Neuron (in vitro differentiated cells): Measurements from ENCODE around the gene APOL3.
"Not testable (repeated sequence)": the region's sequence is repeated elsewhere in the genome, so short reads cannot be mapped to it uniquely, and the experiment has no call there.

Experiments
- H2AFZ ChIP-seq: one replicate; pipeline ENCODE4 v1.6.1; 2013; ENCODE audit warnings: low read depth, mild to moderate bottlenecking, inconsistent platforms, low read length, moderate library complexity
- H3K27me3 ChIP-seq: one replicate; pipeline ENCODE4 v1.6.1; 2013; ENCODE audit warnings: low read length; ENCODE audit not compliant: insufficient read depth
- H3K36me3 ChIP-seq: one replicate; pipeline ENCODE4 v1.6.1; 2013; ENCODE audit warnings: low read length; ENCODE audit not compliant: insufficient read depth
- H3K4me1 ChIP-seq: one replicate; pipeline ENCODE4 v1.6.1; 2013; ENCODE audit warnings: low read length; ENCODE audit not compliant: insufficient read depth
- H3K4me3 ChIP-seq: 2 replicates; pipeline ENCODE4 v1.5.1; 2013; ENCODE audit warnings: mild to moderate bottlenecking, low read length, moderate library complexity
- H3K9me3 ChIP-seq: one replicate; pipeline ENCODE4 v1.6.1; 2013; ENCODE audit warnings: low read length

The APOL3 gene

DNA sequence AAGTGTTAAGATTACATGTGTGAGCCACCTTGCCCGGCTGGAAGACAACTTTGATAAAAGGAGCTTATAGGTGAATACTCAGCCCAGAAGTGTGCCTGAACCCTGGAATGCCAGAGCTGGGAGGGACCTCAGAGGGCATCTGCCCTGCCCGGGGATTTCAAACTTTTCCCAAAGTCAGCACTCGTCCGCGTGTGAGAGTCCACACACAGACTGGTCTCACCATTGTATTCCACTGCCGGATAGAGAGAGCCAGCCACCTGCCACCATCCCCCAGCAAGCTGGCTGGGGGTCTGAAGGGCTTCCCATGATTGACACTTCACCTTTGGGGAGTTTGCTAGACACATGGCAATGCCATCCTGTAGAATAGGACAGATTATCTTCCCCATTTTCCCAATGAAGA lies 49.2 kb downstream of the APOL3 start:
- Histone ChIP-seq H3K4me3 (no peak overlapping the region), H2AFZ (no peak overlapping the region), H3K4me1 (no peaks in the 10 kb centered on the region), H3K27me3 (no peaks in the 10 kb centered on the region), H3K36me3 (no peaks in the 10 kb centered on the region), H3K9me3 (no peaks in the 10 kb centered on the region)

- Histone ChIP-seq H3K27me3 (no peaks in the 10 kb centered on the region), H2AFZ (no peak overlapping the region), H3K36me3 (no peaks in the 10 kb centered on the region), H3K4me1 (no peaks in the 10 kb centered on the region), H3K4me3 (no peak overlapping the region), H3K9me3 (no peaks in the 10 kb centered on the region)
Measured at GRCh38 chr22:36110306-36110881, 50.2 kb downstream of the APOL3 start.

- H3K4me1 ChIP-seq: no peaks in the 10 kb centered on the region
- no peak overlapping the region for H3K4me3 ChIP-seq
- no peaks in the 10 kb centered on the region for H3K27me3 ChIP-seq
- H3K36me3 ChIP-seq: no peaks in the 10 kb centered on the region
- H2AFZ ChIP-seq: no peak overlapping the region
- H3K9me3 ChIP-seq: no peaks in the 10 kb centered on the region
Measured at GRCh38 chr22:36107436-36107835, 53.1 kb downstream of the APOL3 start.

DNA sequence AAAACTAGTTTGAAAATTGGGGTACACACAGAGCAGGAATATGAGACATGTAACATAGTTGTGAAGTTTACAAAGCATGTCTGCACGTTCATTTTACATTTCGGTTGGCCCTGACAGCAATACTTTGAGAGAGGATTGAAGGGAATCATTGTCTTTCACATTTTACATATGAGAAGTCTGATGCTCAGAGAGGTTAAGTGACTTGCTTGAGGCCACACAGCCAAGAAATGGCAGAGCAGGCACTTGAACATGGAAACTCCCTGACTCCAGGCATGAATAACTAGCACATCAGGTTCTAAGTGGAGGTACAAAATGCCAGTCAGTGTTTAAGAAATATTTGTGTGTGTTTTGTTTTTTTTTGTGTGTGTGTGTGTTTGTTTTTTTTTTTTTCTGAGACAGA lies 53.6 kb downstream of the APOL3 start:
- no peak overlapping the region for H2AFZ ChIP-seq
- no peak overlapping the region for H3K4me3 ChIP-seq
- H3K4me1 ChIP-seq: no peaks in the 10 kb centered on the region
- H3K36me3 ChIP-seq: no peaks in the 10 kb centered on the region
- H3K9me3 ChIP-seq: no peaks in the 10 kb centered on the region
- H3K27me3 ChIP-seq: no peaks in the 10 kb centered on the region

GRCh38 chr22:36104988-36105387 lies 55.6 kb downstream of the APOL3 start:
- no peak overlapping the region for H2AFZ ChIP-seq
- no peaks in the 10 kb centered on the region for H3K4me1 ChIP-seq
- H3K4me3 ChIP-seq: no peak overlapping the region
- H3K36me3 ChIP-seq: no peaks in the 10 kb centered on the region
- no peaks in the 10 kb centered on the region for H3K27me3 ChIP-seq
- H3K9me3 ChIP-seq: no peaks in the 10 kb centered on the region

- H3K9me3 ChIP-seq: no peaks in the 10 kb centered on the region
- H3K27me3 ChIP-seq: no peaks in the 10 kb centered on the region
- H2AFZ ChIP-seq: no peak overlapping the region
- H3K36me3 ChIP-seq: no peaks in the 10 kb centered on the region
- no peak overlapping the region for H3K4me3 ChIP-seq
- no peaks in the 10 kb centered on the region for H3K4me1 ChIP-seq
Measured at GRCh38 chr22:36104435-36104834, 56.1 kb downstream of the APOL3 start.

- Histone ChIP-seq H3K36me3 (no peaks in the 10 kb centered on the region), H3K27me3 (no peaks in the 10 kb centered on the region), H2AFZ (no peak overlapping the region), H3K9me3 (no peaks in the 10 kb centered on the region), H3K4me3 (no peak overlapping the region), H3K4me1 (no peaks in the 10 kb centered on the region)
Measured at GRCh38 chr22:36103891-36104290, 56.7 kb downstream of the APOL3 start.

DNA sequence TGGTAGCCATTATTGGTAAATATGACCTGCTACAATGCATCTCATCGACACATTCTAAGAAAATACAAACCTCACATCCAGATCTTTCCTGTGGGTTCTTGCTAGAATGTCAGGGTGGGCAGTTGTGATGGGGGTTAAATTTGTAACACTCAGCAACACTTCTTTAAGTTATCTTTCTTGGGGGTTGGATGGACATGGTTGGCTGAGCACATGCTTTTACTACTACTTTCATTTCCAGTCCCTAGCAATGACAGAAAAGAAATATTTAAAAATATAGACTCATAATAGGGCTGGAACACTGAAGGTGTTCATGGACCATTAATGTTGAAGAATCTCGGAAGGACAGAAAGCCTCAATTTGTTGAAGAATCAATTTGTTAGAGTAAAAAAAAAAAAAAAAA lies 57.6 kb downstream of the APOL3 start:
- Histone ChIP-seq H3K27me3 (no peaks in the 10 kb centered on the region), H2AFZ (no peak overlapping the region), H3K9me3 (no peaks in the 10 kb centered on the region), H3K4me1 (no peaks in the 10 kb centered on the region), H3K4me3 (no peak overlapping the region), H3K36me3 (no peaks in the 10 kb centered on the region)

DNA sequence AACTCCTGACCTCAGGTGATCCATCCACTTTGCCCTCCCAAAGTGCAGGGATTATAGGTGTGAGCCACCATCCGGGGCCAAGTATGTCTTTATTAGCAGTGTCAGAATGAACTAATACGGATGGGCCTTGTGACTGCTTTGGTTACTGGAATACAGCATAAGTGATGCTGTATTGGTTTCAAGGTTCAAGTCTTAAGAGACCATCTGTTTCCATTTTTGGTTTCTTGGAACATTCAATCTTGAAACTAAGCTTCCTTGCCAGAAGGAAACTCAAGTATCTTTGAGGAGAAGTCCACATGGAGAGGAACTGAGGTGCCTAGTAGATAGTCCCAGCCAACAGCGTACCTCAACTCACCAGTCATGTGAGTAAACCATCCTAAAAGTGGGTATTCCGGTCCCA lies 58.8 kb downstream of the APOL3 start:
- Histone ChIP-seq H3K36me3 (no peaks in the 10 kb centered on the region), H3K9me3 (no peaks in the 10 kb centered on the region), H2AFZ (no peak overlapping the region), H3K4me1 (no peaks in the 10 kb centered on the region), H3K27me3 (no peaks in the 10 kb centered on the region), H3K4me3 (no peak overlapping the region)

- H3K9me3 ChIP-seq, H3K27me3 ChIP-seq, H3K4me1 ChIP-seq, H2AFZ ChIP-seq, H3K36me3 ChIP-seq, H3K4me3 ChIP-seq: not testable (repeated sequence)
Measured at GRCh38 chr22:36100908-36101307, 59.6 kb downstream of the APOL3 start.

DNA sequence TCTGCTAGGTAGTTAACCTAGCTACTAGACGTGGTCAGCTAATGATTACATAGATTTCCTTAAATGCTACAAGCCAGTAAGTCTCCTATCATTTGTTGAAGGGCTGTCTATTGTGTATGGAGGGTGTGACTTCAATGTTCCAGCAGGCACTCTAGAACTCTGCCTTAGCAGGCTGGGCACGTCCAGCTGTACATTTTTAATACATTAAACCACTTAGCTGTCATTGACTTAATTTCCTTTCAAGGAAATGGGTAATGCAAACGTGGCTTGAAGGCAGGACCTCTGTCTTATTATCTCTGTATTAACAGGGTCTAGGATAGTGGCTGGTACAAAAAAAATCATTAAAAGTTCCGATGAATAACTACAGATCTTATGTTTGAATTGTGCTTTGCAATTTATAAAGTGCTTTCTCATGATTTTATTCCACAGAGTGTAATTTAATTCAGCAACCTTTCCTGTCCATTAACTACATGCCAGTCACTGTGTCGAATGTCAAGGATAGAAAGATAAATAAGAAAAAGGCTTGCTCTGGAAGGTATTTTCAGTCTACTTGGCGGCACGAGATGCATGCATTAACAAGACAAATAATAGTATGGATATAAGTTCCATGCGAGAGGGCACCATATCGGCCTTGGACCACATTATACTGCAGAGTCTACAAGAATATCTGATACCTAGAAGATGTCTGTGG lies 60.3 kb downstream of the APOL3 start:
- Histone ChIP-seq H2AFZ (no peak overlapping the region), H3K9me3 (no peaks in the 10 kb centered on the region), H3K4me1 (no peaks in the 10 kb centered on the region), H3K36me3 (no peaks in the 10 kb centered on the region), H3K4me3 (no peak overlapping the region), H3K27me3 (no peaks in the 10 kb centered on the region)

GRCh38 chr22:36099561-36099960 lies 61.0 kb downstream of the APOL3 start:
- not testable (repeated sequence) for H3K4me3 ChIP-seq, H3K9me3 ChIP-seq, H3K4me1 ChIP-seq, H3K36me3 ChIP-seq, H2AFZ ChIP-seq, H3K27me3 ChIP-seq

GRCh38 chr22:36097880-36098279 lies 62.7 kb downstream of the APOL3 start:
- H3K4me1 ChIP-seq: no peaks in the 10 kb centered on the region
- H3K36me3 ChIP-seq: no peaks in the 10 kb centered on the region
- H3K27me3 ChIP-seq: no peaks in the 10 kb centered on the region
- no peaks in the 10 kb centered on the region for H3K9me3 ChIP-seq
- no peak overlapping the region for H2AFZ ChIP-seq
- no peak overlapping the region for H3K4me3 ChIP-seq

- H3K4me1 ChIP-seq, H2AFZ ChIP-seq, H3K4me3 ChIP-seq, H3K27me3 ChIP-seq, H3K9me3 ChIP-seq, H3K36me3 ChIP-seq: not testable (repeated sequence)
Measured at GRCh38 chr22:36090772-36091171, 69.8 kb downstream of the APOL3 start.
